ENCODE measurements around the gene C1orf116.

DNA sequence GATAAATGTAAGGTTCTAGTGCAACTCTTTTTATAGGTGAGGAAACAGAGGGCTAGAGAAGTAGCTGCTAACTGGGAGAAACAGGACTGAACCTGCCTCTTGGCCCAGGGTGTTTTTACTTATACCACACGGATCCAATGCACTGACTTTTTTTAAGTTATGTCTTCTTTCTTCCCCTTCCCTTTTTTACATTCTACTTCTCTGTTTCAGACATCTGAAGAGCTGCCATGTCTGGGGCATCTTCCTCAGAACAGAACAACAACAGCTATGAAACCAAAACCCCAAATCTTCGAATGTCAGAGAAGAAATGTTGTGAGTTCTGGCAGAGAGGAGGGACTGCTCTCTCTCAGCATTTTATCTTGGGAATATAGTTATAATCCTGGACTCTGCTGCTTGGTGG is 21.9 kb upstream of the C1orf116 start:
- TF ChIP-seq, protein P1, sequence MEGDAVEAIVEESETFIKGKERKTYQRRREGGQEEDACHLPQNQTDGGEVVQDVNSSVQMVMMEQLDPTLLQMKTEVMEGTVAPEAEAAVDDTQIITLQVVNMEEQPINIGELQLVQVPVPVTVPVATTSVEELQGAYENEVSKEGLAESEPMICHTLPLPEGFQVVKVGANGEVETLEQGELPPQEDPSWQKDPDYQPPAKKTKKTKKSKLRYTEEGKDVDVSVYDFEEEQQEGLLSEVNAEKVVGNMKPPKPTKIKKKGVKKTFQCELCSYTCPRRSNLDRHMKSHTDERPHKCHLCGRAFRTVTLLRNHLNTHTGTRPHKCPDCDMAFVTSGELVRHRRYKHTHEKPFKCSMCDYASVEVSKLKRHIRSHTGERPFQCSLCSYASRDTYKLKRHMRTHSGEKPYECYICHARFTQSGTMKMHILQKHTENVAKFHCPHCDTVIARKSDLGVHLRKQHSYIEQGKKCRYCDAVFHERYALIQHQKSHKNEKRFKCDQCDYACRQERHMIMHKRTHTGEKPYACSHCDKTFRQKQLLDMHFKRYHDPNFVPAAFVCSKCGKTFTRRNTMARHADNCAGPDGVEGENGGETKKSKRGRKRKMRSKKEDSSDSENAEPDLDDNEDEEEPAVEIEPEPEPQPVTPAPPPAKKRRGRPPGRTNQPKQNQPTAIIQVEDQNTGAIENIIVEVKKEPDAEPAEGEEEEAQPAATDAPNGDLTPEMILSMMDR (IDR thresholded peaks at IDR 0.05 in 8 of 11, conservative IDR thresholded peaks at IDR 0.05 in 3 of 11) = no peak
- TF ChIP-seq POLR2AphosphoS5 (IDR thresholded peaks at IDR 0.05) (no peak), POLR2A (IDR thresholded peaks at IDR 0.05) (no peak)

Measured in spleen (tissue), 7 donors.